HS-5 (cell line): ENCODE results near the gene TMEM38B.
"Not testable (repeated sequence)": the region's sequence is repeated elsewhere in the genome, so short reads cannot be mapped to it uniquely, and the experiment has no call there.

Source experiments
- DNase-seq: peaks from one replicate; pipeline ENCODE4 v3.0.0-alpha.2; 2012; ENCODE audit warnings: low read depth

TMEM38B gene

DNA sequence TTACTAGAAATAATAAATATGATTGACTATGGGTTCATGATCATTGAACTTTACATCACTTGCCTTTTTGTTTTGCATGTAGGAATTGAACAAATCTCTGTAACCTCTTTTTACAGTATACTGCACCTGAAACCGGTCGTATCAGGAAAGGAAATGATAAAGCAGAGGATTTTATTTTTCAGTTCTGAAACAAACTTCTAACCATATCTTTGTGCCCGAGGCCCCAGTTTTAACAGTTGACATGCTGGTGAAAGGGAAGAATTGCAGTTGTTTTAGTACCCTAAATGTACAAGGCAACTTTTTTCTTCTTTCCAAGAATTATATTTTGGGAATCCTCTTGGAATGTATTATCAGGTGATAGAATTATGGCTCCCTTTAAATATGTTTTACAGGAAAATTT lies 27.8 kb downstream of the TMEM38B start:
- DNase-seq: no peak

DNA sequence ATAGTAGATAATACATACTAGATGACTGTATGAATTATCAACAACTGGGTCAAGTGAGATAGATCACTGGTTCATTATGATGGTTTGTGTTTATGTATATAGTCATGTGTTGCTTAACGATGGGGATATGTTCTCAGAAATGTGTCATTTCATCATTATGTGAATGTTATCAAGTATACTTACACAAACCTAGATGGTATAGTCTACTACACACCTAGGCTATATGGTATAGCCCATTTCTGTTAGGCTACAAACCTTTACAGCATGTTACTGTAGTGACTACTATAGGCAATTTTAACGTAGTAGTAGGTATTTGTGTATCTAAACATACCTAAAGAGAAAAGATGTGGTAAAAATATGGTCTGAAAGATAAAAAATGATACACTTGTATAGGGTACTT lies 31.0 kb downstream of the TMEM38B start:
- DNase-seq: no peak

- not testable (repeated sequence) for DNase-seq
Observed at GRCh38 chr9:105728230-105728629, 33.9 kb downstream of the TMEM38B start.

DNA sequence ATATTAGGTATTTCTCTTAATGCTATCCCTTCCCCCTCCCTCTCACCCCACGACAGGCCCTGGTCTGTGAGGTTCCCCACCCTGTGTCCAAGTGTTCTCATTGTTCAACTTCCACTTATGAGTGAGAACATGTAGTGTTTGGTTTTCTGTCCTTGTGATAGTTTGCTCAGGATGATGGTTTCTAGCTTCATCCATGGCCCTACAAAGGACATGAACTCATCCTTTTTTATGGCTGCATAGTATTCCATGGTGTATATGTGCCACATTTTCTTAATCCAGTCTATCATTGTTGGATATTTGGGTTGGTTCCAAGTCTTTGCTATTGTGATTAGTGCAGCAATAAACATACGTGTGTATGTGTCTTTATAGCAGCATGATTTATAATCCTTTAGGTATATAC lies 37.1 kb downstream of the TMEM38B start:
- not testable (repeated sequence) for DNase-seq

DNA sequence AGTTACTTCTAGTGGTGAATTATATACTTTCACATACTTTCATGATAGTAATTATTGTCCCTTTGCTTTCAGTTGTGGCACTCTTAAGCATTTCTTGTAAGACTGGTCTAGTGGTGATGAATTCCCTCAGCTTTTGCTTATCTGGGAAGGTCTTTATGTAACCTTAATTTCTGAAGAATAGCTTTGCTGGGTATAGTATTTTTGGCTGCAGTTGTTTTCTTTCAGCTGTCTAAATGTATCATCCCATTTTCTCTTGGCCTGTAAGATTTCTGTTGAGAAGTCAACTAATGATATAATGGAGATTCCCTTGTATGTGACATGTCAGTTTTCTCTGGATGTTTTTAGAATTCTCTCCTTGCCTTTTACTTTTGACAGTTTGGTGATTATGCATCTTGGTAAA lies 41.0 kb downstream of the TMEM38B start:
- no peak for DNase-seq

DNA sequence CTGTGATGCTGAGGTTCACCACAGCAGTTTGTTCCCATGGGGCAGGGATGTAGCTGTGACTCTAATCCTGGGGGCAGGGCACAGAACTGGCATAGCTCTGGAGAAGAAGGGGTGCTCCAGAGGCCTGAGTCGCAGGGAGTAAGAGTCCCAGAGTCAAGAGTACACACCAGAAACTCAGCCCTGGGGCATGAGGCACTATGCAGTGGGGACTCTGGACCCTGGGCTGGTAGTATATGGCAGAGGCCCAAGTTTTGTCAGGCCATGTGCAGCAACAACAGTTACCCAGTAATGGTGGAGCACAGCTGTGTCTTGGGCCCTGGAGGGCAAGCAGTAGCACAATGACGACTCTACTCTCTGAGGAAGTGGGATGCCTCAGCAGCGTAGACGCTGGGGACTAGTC lies 42.9 kb downstream of the TMEM38B start:
- no peak for DNase-seq

DNA sequence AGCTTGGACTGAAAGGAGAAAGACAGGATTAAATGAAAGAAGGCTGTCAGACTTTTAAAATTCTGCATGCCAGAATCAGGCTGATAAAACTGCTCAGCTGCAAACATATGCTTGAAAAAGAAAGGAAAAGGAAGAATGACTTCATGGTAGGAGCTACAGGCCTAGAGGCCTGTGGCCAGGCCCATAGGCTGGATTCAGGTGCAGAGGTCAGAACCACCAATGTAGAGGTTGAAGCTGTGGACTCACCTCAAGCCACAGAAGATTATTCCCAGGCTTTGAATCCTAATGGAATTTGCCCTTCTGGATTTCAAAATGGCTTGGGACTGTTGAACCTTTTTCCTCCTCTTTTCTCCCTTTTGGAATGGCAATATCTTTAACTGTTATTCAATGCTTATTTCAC lies 47.7 kb downstream of the TMEM38B start:
- DNase-seq: no peak

DNA sequence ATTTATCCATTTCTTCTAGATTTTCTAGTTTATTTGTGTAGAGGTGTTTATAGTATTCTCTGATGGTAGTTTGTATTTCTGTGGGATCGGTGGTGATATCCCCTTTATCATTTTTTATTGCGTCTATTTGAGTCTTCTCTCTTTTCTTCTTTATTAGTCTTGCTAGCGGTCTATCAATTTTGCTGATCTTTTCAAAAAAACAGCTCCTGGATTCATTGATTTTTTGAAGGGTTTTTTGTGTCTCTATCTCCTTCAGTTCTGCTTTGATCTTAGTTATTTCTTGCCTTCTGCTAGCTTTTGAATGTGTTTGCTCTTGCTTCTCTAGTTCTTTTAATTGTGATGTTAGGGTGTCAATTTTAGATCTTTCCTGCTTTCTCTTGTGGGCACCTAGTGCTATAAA lies 53.0 kb downstream of the TMEM38B start:
- not testable (repeated sequence) for DNase-seq

DNA sequence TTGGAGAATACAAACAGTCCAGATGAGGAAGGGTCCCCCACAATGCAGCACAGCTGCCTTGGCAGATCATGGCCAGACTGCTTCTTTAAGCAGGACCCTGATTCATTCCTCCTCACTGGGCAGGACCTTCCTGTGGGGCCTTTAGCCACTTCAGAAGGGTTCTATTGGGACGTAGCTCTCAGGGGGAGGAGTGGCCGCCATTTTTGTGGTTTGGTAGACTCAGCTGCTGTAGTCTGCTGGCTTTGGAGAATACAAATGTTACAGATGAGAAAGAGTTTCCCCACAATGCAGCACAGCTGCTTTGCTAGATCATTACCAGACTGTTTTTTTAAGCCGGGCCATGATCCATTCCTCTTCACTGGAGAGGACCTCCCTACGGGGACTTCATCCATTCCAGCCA lies 57.4 kb downstream of the TMEM38B start:
- DNase-seq: no peak

GRCh38 chr9:105757496-105758251 lies 63.3 kb downstream of the TMEM38B start:
- DNase-seq: no peak

GRCh38 chr9:105760053-105760452 lies 65.7 kb downstream of the TMEM38B start:
- peak; percentile 5 for DNase-seq

DNA sequence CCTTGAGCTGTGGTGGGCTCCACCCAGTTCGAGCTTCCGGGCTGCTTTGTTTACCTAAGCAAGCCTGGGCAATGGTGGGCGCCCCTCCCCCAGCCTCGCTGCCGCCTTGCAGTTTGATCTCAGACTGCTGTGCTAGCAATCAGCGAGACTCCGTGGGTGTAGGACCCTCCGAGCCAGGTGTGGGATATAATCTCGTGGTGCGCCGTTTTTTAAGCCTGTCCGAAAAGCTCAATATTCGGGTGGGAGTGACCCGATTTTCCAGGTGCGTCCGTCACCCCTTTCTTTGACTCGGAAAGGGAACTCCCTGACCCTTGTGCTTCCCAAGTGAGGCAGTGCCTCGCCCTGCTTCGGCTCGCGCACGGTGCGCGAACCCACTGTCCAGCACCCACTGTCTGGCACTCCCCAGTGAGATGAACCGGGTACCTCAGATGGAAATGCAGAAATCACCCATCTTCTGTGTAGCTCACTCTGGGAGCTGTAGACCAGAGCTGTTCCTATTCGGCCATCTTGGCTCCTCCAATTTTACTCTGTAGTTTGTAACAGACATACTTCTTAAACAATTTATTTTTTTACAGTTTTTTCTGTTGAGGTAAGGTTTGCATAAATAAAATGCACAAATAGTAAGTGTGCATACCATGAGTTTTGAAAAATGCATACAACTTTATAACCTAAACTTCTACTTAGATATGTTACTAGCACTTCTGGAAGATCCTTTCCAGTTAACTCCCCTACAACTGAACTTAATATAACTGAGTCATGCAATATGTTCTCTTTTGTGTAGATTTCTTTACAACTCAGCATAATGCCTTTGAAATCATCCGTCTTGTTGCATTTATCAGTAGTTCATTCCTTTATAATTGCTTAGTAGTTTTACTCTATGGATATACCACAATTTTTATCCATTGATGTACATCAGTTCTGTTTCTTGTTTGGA lies 88.5 kb downstream of the TMEM38B start:
- DNase-seq: not testable (repeated sequence)

- DNase-seq: not testable (repeated sequence)
Observed at GRCh38 chr9:105783495-105783872, 89.1 kb downstream of the TMEM38B start.

DNA sequence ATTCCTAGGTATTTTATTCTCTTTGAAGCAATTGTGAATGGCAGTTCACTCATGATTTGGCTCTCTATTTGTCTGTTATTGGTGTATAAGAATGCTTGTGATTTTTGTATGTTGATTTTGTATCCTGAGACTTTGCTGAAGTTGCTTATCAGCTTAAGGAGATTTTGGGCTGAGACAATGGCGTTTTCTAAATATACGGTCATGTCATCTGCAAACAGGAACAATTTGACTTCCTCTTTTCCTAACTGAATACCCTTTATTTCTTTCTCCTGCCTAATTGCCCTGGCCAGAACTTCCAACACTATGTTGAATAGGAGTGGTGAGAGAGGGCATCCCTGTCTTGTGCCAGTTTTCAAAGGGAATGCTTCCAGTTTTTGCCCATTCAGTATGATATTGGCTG lies 92.5 kb downstream of the TMEM38B start:
- DNase-seq: not testable (repeated sequence)

- DNase-seq: no peak
Observed at GRCh38 chr9:105816202-105816744, 121.9 kb downstream of the TMEM38B start.

- no peak for DNase-seq
Observed at GRCh38 chr9:105816981-105817380, 122.6 kb downstream of the TMEM38B start.

- no peak for DNase-seq
Observed at GRCh38 chr9:105818903-105819302, 124.6 kb downstream of the TMEM38B start.

GRCh38 chr9:105822814-105823213 lies 128.5 kb downstream of the TMEM38B start:
- DNase-seq: no peak
